NB4 (cell line): ENCODE results near the gene MYO7A.
A peak's percentile ranks its signal among the peaks of the same experiment; 100 is the strongest.

Experiments used
- DNase-seq: peaks from one replicate; pipeline ENCODE4 v3.0.0; 2010; ENCODE audit warnings: low read depth
- H3K4me3 ChIP-seq: one replicate; pipeline ENCODE4 v1.5.1; 2011; ENCODE audit warnings: mild to moderate bottlenecking, low read depth, low read length, moderate library complexity
- MYC ChIP-seq: IDR thresholded peaks from 2 replicates; pipeline ENCODE4 v1.6.1; 2011; ENCODE audit warnings: low read depth, low read length
- POLR2A ChIP-seq: IDR thresholded peaks from 2 replicates; pipeline ENCODE4 v1.6.1; 2011; ENCODE audit warnings: mild to moderate bottlenecking; ENCODE audit not compliant: insufficient read length; ENCODE audit errors: extremely low read depth
- TF ChIP-seq, protein P1 (sequence below): IDR thresholded peaks from one replicate; pipeline ENCODE4 v1.5.1; 2012; ENCODE audit warnings: low read depth, low read length
- TF ChIP-seq, protein P2 (sequence below): IDR thresholded peaks from 2 replicates; pipeline ENCODE4 v1.6.1; 2011; ENCODE audit warnings: low read depth, low read length

The MYO7A gene

DNA sequence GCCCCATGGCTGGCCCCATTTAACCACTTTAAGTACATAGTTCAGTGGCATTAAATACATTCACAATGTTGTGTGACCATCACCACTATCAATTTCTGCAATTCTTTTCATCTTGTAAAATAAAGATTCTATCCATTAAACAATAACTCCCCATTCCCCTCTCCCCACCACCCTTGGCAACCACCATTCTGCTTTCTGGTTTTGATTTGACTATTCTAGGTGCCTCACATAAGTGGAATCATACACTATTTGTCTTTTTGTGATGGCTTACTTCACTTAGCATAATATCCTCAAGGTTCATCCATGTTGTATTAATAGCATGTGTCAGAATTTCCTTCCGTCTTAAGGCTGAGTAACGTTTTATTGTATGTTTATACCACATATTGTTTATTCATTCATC, 7.0 kb downstream of the MYO7A start:
- no peak for DNase-seq
- no peak overlapping the region for H3K4me3 ChIP-seq
- TF ChIP-seq POLR2A = no peak
- TF ChIP-seq, protein P1, sequence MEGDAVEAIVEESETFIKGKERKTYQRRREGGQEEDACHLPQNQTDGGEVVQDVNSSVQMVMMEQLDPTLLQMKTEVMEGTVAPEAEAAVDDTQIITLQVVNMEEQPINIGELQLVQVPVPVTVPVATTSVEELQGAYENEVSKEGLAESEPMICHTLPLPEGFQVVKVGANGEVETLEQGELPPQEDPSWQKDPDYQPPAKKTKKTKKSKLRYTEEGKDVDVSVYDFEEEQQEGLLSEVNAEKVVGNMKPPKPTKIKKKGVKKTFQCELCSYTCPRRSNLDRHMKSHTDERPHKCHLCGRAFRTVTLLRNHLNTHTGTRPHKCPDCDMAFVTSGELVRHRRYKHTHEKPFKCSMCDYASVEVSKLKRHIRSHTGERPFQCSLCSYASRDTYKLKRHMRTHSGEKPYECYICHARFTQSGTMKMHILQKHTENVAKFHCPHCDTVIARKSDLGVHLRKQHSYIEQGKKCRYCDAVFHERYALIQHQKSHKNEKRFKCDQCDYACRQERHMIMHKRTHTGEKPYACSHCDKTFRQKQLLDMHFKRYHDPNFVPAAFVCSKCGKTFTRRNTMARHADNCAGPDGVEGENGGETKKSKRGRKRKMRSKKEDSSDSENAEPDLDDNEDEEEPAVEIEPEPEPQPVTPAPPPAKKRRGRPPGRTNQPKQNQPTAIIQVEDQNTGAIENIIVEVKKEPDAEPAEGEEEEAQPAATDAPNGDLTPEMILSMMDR = no peak
- TF ChIP-seq, protein P2, sequence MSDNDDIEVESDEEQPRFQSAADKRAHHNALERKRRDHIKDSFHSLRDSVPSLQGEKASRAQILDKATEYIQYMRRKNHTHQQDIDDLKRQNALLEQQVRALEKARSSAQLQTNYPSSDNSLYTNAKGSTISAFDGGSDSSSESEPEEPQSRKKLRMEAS = no peak
- no peak for TF ChIP-seq MYC

DNA sequence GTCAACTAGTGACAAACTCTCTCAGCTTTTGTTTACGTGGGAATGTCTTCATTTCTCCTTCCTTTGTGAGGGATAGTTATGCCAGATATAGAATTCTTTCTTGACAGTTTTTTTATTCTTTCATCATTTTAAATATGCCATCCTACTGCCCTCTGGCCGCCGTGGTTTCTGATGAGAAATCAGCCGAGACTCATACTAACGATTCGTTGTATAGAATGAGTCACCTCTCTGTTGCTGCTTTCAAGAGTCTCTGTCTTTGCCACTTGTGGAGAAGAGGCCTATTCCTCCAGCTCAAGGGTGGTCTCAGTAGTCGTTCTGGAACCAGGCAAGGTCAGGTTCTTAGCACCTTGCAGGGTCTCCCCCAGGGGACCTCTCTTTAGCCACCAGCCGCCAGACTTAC, 8.0 kb downstream of the MYO7A start:
- peak; percentile 45 for DNase-seq
- TF ChIP-seq, protein P1 = no peak
- TF ChIP-seq, protein P2 = no peak
- TF ChIP-seq MYC (no peak), POLR2A (no peak)
- H3K4me3 ChIP-seq = no peak overlapping the region

DNA sequence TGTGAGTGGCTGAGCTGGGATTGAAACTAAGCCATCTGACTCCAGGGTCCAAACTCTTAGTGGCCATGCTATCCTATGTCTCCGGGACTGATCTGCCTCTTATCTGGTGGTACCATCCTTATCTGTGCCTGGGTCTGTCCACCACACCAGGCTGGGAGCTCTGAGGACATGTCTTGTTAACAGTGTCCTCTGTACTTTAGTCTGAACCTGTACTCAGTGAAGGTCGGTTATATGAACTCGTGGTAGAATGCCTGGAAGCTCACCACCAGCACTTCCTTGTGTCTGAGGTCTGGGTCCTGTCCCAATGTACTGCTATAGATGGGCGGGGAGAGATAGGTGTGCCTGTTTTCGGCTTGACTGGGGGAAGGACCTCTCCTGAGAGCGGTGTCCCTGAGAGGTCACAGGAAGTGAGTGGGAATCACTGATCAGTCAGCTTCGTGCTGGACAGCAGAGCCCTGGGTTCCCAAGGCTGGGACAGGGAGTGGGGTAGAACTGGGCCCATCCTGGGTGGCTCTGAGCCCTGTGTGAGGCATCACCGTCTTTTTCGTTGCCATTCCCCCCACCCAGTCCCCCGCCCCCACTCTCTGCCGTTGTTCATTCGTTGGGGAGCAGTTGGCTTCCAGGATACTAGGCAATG, 8.9 kb downstream of the MYO7A start:
- no peak for DNase-seq
- TF ChIP-seq, protein P1 = no peak
- TF ChIP-seq MYC (no peak), POLR2A (no peak)
- TF ChIP-seq, protein P2 = no peak
- no peak overlapping the region for H3K4me3 ChIP-seq

DNA sequence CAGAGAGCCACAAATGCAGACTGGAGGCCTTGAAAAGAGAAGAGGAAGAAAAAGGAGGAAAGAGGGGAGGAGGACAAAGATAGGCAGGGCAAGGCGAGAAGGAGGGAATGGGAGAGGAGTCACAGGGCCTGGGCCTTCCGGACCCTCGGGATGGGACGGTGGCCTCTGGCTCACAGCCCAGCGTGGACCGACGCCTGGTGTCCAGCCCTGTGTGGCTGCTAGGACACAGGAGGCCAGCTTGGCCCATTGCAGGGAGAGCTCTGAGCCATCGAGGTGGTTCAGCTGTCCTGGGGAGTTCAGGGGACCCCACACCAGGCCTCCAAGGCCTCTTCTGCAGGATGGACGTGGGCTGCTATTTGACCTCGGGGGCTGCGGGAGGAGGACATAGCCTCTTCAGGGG, 9.4 kb downstream of the MYO7A start:
- no peak for DNase-seq
- TF ChIP-seq, protein P2 = no peak
- TF ChIP-seq, protein P1 = no peak
- TF ChIP-seq MYC = no peak
- TF ChIP-seq POLR2A = no peak
- no peak overlapping the region for H3K4me3 ChIP-seq

DNA sequence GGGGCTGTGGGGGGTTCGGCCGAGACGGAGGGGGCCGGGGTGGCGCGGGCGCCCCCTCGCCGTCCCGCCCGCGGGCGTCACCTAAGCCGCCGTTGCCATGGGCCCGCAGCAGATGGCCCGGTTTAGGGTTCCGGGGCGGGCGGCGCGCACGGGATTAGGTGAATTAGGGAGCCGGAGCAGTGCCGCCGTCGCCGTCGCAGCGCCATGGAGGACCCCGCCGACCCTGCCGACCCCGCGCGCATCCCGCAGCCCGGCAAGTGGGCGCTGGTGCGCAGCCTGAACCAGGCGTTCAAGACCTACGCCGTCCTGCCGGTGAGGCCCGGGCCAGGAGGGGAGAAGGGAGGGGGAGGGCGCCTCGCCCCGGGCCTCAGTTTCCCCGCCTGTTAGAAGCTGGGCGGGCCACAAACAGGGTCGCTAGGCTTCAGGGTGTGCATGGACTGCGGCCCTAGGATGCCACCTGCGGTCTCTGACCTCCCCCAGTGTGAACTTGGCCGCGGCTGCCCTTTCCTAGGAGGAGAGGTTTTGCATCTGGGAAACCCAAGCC, 10.1 kb downstream of the MYO7A start:
- no peak for TF ChIP-seq MYC
- TF ChIP-seq, protein P2 = no peak
- TF ChIP-seq, protein P1 = no peak
- TF ChIP-seq POLR2A = no peak
- no peak overlapping the region for H3K4me3 ChIP-seq
- no peak for DNase-seq
